NCI-H526 treated with DMSO at 0.1 percent for 48 hours (cell line): ENCODE results near the gene PBLD.

Source experiments
- DNase-seq: peaks from one replicate; lab custom pipeline; 2025; lab: John Stamatoyannopoulos, UW

Gene PBLD

DNA sequence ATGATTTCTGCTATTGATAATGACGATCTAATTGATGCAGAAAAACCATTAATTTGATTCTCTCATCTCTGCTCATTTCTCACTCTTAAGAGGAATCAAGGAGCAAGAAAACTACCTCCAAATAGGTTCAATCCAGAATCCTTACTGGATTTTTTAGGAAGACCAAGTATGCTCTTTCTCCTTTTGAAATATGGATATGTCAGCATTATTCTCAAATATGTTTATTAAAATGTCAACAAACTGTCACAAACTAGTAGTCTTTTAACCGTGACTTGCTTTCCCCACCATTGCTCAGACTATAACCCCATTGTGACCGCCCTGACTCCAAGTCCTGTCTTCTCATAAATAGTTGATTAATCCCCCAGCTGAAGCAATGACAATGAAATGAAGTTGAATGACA is 99.7 kb downstream of the PBLD start:
- DNase-seq, result no peak
